ENCODE data around the gene NSG2.

Gene NSG2

DNA sequence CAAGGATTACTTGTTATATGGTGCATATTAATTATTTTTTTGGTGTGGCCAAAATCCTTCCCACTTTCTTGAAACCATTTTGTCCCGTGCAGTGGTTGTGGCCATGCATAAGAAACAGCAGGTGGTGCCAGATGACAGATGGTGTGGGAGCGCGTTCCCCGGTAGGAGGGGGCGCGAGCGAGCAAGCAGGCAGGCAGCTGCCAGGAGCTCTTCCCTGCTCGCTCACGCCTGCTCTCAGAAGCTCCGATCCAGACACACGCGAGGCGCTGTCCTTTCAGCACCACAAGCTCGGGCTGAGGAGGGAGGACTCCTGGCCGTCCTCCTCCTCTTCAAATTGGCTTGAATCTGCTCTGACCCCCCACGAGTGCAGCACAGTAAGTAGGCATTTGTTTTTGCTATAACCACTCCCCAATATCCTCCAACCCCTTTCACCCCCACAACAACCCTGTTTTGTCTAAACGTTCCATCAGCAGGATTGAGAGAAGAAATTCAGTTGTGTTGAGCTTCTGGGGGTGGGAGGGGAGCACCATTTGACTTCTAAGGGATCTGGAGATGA is at the start of gene NSG2:
Gene NSG2 (plus strand): TSS at position 237 of the 556 bp plus-strand sequence. CDS start 1,050 bp downstream, outside the sequence.
- DNase-seq, result peak; percentile 3

GRCh38 chr5:173997331-173997730 is 48.2 kb upstream of the NSG2 start:
- no peak for DNase-seq

- no peak for DNase-seq
Measured at GRCh38 chr5:173998531-173998930, 47.0 kb upstream of the NSG2 start.

DNA sequence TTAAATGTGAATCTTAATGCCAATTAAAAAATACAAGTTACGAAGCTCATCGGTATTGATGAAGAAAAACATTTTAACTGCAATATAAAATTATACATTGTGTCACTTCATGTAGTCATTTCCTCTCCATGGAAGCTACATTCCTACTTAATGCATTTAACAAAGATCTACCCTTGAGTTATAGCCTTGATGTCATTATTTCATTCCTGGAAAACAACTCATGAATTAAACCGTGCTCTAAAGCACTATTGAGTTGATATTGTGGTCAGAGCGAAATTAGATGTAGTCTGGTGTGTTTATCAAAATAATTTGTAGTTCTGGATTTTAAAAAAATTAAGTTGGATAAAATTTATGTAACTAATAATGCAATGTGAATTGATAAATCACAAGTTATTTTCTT is 45.4 kb upstream of the NSG2 start:
- no peak for DNase-seq

GRCh38 chr5:174003795-174004194 is 41.7 kb upstream of the NSG2 start:
- DNase-seq, result no peak

DNA sequence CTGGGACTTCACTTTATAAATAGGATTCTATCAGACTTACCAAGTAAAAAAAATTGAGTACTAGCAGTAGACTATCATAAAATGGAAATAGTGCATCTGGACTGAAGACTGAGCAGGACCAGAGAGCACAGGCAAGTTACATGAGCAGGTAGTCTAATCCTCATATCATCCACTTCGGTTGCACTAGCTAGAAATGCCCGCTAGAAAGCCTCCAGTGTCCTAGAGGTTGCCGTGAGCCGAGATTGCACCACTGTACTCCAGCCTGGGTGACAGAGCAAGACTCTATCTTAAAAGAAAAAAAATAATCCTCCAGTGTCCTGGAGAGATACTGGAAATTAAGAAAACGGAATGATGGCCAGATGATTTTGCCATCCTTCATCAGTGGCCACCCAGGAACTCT is 36.6 kb upstream of the NSG2 start:
- DNase-seq, result no peak

DNA sequence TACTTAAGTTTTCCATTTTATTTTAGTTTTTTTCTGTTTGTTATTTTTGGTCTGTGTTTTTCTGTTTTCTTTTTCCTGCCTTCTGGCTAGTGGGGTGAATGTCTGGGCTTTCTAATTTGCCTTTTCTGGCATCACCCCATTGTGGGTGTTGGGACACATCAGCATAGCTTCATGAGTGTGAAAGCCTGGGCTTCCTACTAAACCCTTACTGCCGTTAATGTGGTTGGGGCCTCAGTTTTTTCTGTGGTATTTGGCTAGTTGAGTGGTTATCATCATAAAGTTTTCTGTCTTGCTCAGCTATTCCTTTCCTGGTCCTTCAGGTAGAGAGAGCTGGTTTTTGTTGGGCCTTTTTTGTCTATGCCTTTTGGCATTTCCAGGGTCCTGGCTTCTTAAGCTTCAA is 35.1 kb upstream of the NSG2 start:
- DNase-seq, result no peak

DNA sequence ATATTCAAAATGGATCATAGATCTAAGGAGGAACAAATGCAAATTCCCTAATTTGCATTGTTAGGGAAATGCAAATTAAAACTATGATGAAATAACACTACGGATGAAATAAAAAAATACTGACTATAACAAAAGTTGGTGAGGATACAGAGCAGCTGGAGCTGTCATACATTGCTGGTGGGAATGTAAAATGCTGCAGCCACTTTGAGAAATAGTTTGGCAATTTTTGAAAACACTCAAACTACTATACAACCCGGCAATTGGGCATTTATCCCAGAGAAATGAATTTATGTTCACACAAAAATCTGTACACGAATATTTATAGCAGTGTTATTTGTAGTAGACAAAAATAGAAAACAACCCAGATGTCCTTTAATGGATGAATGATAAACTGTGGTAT is 34.1 kb upstream of the NSG2 start:
- no peak for DNase-seq

GRCh38 chr5:174020069-174020927 is 25.2 kb upstream of the NSG2 start:
- peak; percentile 28 for DNase-seq

- no peak for DNase-seq
Measured at GRCh38 chr5:174020928-174021304, 24.6 kb upstream of the NSG2 start.

- DNase-seq, result no peak
Measured at GRCh38 chr5:174022384-174023095, 23.0 kb upstream of the NSG2 start.

DNA sequence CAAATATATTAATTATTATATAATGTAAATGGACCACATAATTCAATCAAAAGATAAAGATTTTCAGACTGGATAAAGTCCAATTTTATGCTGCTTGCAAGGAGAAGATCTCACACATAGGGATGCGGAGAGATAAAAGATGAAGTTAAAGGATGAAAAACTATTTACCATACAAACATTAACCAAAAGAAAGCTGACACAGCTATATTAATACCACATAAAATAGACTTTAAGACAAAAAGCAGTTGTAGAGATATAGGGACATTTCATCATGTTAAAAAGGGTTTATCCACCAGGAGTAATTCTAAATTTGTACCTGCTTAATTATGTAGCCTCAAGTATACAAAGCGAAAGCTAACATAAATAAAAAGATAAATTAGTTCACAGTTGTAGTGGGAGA is 15.2 kb upstream of the NSG2 start:
- DNase-seq, result no peak

- no peak for DNase-seq
Measured at GRCh38 chr5:174044466-174045254, 846 bp upstream of the NSG2 start.

- no peak for DNase-seq
Measured at GRCh38 chr5:174046558-174046957, 1.1 kb downstream of the NSG2 start.

GRCh38 chr5:174047472-174048099 is 2.1 kb downstream of the NSG2 start:
- DNase-seq, result no peak

DNA sequence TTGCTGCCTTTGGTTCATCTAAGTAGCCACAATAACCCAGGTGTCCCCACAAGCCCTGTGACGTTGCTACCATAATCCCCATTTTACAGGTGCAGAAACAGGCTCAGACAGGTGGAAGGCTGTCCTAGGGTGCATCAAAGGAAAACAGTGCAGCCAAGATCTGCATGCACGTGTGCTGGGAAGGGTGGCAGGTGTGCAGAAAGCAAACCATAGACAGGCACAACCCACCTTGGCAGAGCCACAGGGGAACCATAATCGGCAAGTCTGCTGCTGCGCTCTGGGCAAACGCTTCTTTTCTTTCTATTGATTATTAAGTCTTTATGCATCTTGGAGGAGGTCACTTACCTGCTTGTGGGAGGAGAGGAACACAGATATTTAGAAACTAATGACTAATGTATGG is 7.1 kb downstream of the NSG2 start:
- DNase-seq, result no peak

- DNase-seq, result no peak
Measured at GRCh38 chr5:174053905-174054304, 8.4 kb downstream of the NSG2 start.

GRCh38 chr5:174056064-174056847 is 10.8 kb downstream of the NSG2 start:
- DNase-seq, result no peak

DNA sequence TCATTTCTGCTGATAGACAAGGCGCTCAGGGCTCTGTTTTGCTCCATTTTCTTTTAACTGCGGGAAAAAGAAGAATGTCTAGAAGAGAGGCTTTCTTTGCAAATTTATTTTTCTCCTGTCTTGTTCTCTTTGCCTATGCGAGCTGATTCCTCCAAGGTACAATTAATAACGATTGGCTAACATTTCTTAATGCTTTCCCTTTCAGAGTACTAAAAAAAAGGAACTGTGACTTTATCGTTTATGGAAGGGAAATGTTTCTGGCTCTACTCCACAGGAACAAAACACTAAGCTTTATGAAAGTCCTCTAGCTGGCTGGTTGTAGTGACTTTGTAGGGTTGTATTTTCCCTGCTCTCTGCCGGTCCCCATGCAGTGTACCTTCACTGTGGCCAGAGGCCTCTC is 11.7 kb downstream of the NSG2 start:
- DNase-seq, result no peak

GRCh38 chr5:174058433-174059122 is 13.1 kb downstream of the NSG2 start:
- no peak for DNase-seq

DNA sequence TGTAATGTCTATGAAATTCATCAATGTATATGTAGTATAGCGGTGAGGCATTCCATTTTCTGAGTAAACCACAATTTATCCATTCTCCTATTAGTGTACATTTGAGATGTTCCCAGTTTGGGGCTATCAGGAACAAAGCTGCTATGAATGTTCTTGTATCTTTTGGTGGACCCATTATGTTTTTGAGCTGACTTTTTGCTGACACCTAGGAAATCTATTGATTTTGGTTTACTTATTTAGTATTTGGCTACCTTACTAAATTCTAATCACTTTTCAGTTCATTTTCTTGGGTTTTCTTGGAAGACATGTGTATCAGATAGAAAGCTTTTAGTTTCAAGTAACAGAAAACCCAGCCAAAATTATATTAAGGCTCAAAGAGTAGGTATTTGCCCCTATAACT is 13.7 kb downstream of the NSG2 start:
- DNase-seq, result no peak

Measured in inflammatory macrophage treated with lipopolysaccharide for 4 hours (primary cell).